Measurements from ENCODE around the gene TMEM150C.

TMEM150C gene

DNA sequence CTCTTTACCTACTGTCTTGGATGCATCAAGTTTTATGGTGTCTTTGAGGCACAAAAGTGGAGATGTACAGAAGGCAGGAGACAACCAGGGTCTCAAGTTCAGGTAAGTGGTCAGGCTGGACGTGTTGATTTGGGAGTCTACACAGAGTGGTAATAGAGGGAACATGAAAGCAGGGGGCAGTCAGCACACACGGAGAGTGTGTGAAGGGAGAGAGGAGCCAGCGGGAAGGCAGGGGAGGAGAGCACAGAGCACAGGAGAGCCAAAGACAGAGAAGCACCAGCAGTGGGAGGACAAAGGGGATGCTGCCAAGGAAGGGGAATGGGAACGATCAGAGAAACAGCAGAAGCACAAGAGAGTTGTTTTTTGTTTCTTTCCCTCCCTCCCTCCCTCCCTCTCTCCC lies 32.9 kb downstream of the TMEM150C start:
- DNase-seq (ENCODE audit: low read depth) = no peak
- TF ChIP-seq, protein P1, sequence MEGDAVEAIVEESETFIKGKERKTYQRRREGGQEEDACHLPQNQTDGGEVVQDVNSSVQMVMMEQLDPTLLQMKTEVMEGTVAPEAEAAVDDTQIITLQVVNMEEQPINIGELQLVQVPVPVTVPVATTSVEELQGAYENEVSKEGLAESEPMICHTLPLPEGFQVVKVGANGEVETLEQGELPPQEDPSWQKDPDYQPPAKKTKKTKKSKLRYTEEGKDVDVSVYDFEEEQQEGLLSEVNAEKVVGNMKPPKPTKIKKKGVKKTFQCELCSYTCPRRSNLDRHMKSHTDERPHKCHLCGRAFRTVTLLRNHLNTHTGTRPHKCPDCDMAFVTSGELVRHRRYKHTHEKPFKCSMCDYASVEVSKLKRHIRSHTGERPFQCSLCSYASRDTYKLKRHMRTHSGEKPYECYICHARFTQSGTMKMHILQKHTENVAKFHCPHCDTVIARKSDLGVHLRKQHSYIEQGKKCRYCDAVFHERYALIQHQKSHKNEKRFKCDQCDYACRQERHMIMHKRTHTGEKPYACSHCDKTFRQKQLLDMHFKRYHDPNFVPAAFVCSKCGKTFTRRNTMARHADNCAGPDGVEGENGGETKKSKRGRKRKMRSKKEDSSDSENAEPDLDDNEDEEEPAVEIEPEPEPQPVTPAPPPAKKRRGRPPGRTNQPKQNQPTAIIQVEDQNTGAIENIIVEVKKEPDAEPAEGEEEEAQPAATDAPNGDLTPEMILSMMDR (IDR thresholded peaks at IDR 0.05; ENCODE audit: control insufficient read depth, extremely low read depth, insufficient read depth) = no peak
- no peak overlapping the region for H3K4me3 ChIP-seq (ENCODE audit: low read depth, low read length)

DNA sequence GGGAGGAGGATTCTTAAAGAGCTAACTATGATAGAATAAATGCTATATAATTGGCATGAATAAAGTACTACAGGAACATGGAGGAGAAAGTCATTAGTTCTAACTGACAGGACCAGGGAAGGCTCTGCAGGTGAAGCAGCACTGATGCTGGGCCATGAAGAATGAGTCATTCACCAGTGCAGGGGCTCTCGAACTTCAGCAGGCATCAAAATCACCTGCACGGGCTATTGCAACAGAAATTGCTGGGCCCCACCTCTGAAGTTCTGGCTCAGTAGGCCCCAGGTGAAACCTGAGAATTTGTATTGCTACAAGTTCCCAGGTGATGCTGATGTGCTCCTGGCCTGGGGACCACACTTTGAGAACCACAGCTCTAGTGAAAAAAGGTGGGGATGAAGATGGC lies 33.7 kb downstream of the TMEM150C start:
- TF ChIP-seq, protein P1 (IDR thresholded peaks at IDR 0.05; ENCODE audit: control insufficient read depth, extremely low read depth, insufficient read depth) = no peak
- no peak for DNase-seq (ENCODE audit: low read depth)
- no peak overlapping the region for H3K4me3 ChIP-seq (ENCODE audit: low read depth, low read length)

DNA sequence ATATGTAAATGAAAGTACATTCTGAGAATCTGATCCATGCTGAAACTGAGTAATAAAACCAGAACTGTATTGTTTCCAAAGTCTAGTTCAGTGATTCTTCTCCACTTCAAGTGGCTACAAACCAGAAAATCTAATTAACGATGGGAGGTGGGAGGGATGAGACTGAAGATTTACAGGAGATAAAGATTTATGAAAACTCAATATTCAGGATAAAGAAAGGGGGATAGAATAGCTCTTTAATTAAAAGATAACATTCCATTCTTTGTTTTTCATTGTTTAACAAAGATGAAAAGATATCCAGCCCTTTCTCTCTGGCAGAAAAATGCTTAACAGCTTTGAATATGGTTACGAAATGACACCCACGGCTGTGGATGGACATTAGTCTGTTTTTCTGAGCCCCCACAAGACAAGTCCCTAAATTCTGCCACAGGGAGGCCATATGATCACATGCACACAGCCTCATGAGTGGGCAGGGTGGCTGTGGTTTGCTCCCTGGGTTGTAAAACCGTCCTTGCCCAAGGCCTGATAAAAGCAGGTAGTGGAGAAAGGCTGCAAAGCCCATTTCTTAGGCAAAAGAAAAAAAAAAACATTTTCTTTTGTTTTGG lies 36.4 kb downstream of the TMEM150C start:
- no peak overlapping the region for H3K4me3 ChIP-seq (ENCODE audit: low read depth, low read length)
- TF ChIP-seq, protein P1 (IDR thresholded peaks at IDR 0.05; ENCODE audit: control insufficient read depth, extremely low read depth, insufficient read depth) = no peak
- DNase-seq (ENCODE audit: low read depth) = no peak

DNA sequence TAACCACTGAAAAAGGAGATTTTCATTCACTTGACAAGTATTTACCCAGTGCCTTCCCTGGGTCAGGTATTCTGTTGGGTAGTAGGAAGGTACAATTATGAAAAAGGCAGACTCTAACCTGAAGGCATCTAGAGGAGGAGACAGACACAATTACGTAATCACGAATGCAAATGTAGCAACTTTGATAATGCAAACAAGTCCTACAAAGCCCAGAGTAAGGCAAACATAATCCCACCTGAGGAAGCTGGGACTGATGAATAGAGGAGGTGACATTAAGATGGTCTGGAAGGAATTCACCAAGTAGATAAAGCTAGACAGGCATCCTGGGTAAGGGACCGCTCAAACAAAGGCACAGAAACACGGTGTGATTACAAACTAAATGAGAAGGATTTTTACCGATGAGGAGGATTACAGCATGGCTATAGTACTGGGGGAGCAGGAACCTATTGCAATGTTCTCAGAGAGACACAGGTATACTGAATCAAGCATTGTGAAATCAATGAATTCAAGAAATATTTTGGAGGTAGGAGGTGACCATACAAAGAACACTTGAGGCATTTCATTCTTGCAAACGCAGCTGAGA lies 37.1 kb downstream of the TMEM150C start:
- TF ChIP-seq, protein P1 (IDR thresholded peaks at IDR 0.05; ENCODE audit: control insufficient read depth, extremely low read depth, insufficient read depth) = no peak
- no peak overlapping the region for H3K4me3 ChIP-seq (ENCODE audit: low read depth, low read length)
- no peak for DNase-seq (ENCODE audit: low read depth)

DNA sequence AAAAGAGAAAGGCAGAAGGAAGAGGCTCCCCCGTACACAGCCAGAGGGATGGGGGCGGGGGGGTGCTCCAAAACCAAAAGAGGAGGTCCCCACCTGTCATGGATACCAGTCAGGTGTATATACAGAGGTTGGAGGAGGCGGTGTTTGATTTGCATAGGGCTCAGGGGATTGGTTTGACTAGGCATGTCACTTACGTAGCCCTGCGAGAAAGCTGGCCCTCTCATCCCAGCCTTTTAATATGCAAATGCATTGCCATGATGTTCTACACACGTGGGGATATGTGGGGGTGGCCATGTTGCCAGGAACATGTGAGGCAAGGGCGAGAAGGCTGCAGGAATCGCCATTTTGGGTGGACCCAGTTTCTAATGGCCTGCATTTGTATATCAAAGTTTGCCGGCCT lies 38.6 kb downstream of the TMEM150C start:
- TF ChIP-seq, protein P1 (IDR thresholded peaks at IDR 0.05; ENCODE audit: control insufficient read depth, extremely low read depth, insufficient read depth) = no peak
- no peak for DNase-seq (ENCODE audit: low read depth)
- H3K4me3 ChIP-seq (ENCODE audit: low read depth, low read length) = no peak overlapping the region

DNA sequence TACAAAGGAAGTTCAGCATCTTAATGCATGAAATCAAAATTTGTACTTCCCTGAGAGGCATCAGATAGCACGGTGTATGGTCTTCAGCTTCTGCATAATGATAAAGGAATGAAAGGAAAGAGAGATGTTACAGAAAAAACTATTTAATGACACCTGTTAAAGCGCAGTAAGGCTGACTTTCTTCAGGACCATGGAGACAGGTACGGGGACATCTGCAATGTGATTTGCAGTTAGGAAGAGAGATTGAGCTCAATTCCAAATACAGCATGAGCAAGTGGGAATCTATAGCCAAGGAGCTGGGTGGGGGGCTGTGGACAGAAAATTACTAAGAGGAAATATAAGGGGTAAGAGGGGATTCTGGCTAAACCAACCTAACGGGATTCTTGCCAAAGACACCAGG lies 39.3 kb downstream of the TMEM150C start:
- H3K4me3 ChIP-seq (ENCODE audit: low read depth, low read length) = no peak overlapping the region
- TF ChIP-seq, protein P1 (IDR thresholded peaks at IDR 0.05; ENCODE audit: control insufficient read depth, extremely low read depth, insufficient read depth) = no peak
- DNase-seq (ENCODE audit: low read depth) = no peak

DNA sequence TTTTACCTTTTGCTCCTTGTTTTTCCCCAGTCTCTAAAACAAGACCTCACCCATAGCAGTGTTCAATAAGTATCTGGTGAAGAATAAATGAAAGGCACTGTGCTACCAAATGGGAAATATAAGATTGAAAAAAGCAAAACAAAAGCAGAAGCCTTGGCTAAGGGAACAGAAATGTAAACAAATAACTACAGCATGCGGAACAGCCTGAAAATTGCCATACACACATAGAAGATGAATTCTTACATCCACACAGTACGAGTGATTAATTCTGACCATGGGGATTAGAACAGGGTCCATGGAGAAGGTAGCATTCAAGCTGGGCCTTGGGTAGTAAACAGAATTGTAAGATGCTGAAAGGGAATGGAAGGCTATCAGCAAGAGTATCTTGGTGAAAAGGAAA lies 40.5 kb downstream of the TMEM150C start:
- DNase-seq (ENCODE audit: low read depth) = no peak
- TF ChIP-seq, protein P1 (IDR thresholded peaks at IDR 0.05; ENCODE audit: control insufficient read depth, extremely low read depth, insufficient read depth) = no peak
- H3K4me3 ChIP-seq (ENCODE audit: low read depth, low read length) = no peak overlapping the region

Data from LNCaP clone FGC (cell line).